ENCODE results near the gene HSBP1. TPM values are rescaled to one million over a fixed set of nuclear protein-coding genes. Genes with fewer than 3 reads are reported as not detected.

The HSBP1 gene
- total RNA-seq, 1 donor from 2014 or later: 176 TPM

- no peak for DNase-seq
- intact Hi-C loops (cut with micrococcal nuclease): loop anchor here (10.0 kb wide), 1 partner anchor 51 kb away; no protein-coding TSS in a partner anchor
- ATAC-seq: no peak
These were observed 26.1 kb downstream of the HSBP1 start for GRCh38 chr16:83833921-83834320.

GRCh38 chr16:83835586-83836566, 28.1 kb downstream of the HSBP1 start:
- intact Hi-C loops (cut with micrococcal nuclease): loop anchor here (10.0 kb wide), 1 partner anchor 49 kb away; no protein-coding TSS in a partner anchor
- ATAC-seq (no peak), DNase-seq (no peak)

- intact Hi-C loops (cut with micrococcal nuclease): loop anchor here (10.0 kb wide), 1 partner anchor 47 kb away; no protein-coding TSS in a partner anchor
- ATAC-seq (no peak), DNase-seq (no peak)
These were observed 29.8 kb downstream of the HSBP1 start for GRCh38 chr16:83837566-83837965.

GRCh38 chr16:83838151-83838550, 30.4 kb downstream of the HSBP1 start:
- intact Hi-C loops (cut with micrococcal nuclease): loop anchor here (10.0 kb wide), 1 partner anchor 47 kb away; no protein-coding TSS in a partner anchor
- DNase-seq: no peak
- ATAC-seq: no peak

GRCh38 chr16:83839561-83839960, 31.8 kb downstream of the HSBP1 start:
- DNase-seq (no peak), ATAC-seq (no peak)
- intact Hi-C loops (cut with micrococcal nuclease): loop anchor here (10.0 kb wide), 1 partner anchor 45 kb away; no protein-coding TSS in a partner anchor

- DNase-seq (no peak), ATAC-seq (no peak)
- intact Hi-C loops (cut with micrococcal nuclease): no loop called here
These were observed 32.4 kb downstream of the HSBP1 start for GRCh38 chr16:83840060-83840617.

- intact Hi-C loops (cut with micrococcal nuclease): no loop called here
- no peak for DNase-seq
- no peak for ATAC-seq
These were observed 34.5 kb downstream of the HSBP1 start for GRCh38 chr16:83842291-83842690.

- ATAC-seq (peak; percentile 45), DNase-seq (no peak)
- intact Hi-C loops (cut with micrococcal nuclease): no loop called here
These were observed 35.2 kb downstream of the HSBP1 start for GRCh38 chr16:83842756-83843507.

- ATAC-seq (peak; percentile 45), DNase-seq (no peak)
- intact Hi-C loops (cut with micrococcal nuclease): no loop called here
These were observed 35.9 kb downstream of the HSBP1 start for GRCh38 chr16:83843657-83844056.

GRCh38 chr16:83845263-83845662, 37.5 kb downstream of the HSBP1 start:
- intact Hi-C loops (cut with micrococcal nuclease): no loop called here
- no peak for ATAC-seq
- no peak for DNase-seq

- ATAC-seq (no peak), DNase-seq (no peak)
- intact Hi-C loops (cut with micrococcal nuclease): no loop called here
These were observed 39.8 kb downstream of the HSBP1 start for GRCh38 chr16:83847371-83848225.

- intact Hi-C loops (cut with micrococcal nuclease): no loop called here
- DNase-seq (peak; percentile 52), ATAC-seq (peak; percentile 76)
These were observed 41.6 kb downstream of the HSBP1 start for GRCh38 chr16:83849421-83849820.

GRCh38 chr16:83850947-83851346, 43.2 kb downstream of the HSBP1 start:
- intact Hi-C loops (cut with micrococcal nuclease): no loop called here
- DNase-seq: no peak
- no peak for ATAC-seq

- intact Hi-C loops (cut with micrococcal nuclease): no loop called here
- ATAC-seq: no peak
- DNase-seq: no peak
These were observed 43.7 kb downstream of the HSBP1 start for GRCh38 chr16:83851473-83851872.

- DNase-seq (no peak), ATAC-seq (no peak)
- intact Hi-C loops (cut with micrococcal nuclease): no loop called here
These were observed 45.0 kb downstream of the HSBP1 start for GRCh38 chr16:83852774-83853173.

GRCh38 chr16:83853834-83854233, 46.1 kb downstream of the HSBP1 start:
- ATAC-seq (no peak), DNase-seq (no peak)
- intact Hi-C loops (cut with micrococcal nuclease): no loop called here

GRCh38 chr16:83854420-83854819, 46.6 kb downstream of the HSBP1 start:
- no peak for DNase-seq
- intact Hi-C loops (cut with micrococcal nuclease): no loop called here
- ATAC-seq: no peak

GRCh38 chr16:83856792-83857191, 49.0 kb downstream of the HSBP1 start:
- intact Hi-C loops (cut with micrococcal nuclease): no loop called here
- ATAC-seq (no peak), DNase-seq (no peak)

- ATAC-seq (no peak), DNase-seq (no peak)
- intact Hi-C loops (cut with micrococcal nuclease): no loop called here
These were observed 51.5 kb downstream of the HSBP1 start for GRCh38 chr16:83859265-83859664.
